HG02884 (cell line): ENCODE measurements around the gene AVPI1.

Experiments used
- ATAC-seq: cut with Tn5 transposase; IDR thresholded peaks from one replicate; pipeline ENCODE4 v1.9.1; 2021; ENCODE audit warnings: mild to moderate bottlenecking, moderate library complexity; ENCODE audit not compliant: unreplicated experiment

AVPI1 gene, protein sequence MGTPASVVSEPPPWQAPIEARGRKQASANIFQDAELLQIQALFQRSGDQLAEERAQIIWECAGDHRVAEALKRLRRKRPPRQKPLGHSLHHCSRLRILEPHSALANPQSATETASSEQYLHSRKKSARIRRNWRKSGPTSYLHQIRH

DNA sequence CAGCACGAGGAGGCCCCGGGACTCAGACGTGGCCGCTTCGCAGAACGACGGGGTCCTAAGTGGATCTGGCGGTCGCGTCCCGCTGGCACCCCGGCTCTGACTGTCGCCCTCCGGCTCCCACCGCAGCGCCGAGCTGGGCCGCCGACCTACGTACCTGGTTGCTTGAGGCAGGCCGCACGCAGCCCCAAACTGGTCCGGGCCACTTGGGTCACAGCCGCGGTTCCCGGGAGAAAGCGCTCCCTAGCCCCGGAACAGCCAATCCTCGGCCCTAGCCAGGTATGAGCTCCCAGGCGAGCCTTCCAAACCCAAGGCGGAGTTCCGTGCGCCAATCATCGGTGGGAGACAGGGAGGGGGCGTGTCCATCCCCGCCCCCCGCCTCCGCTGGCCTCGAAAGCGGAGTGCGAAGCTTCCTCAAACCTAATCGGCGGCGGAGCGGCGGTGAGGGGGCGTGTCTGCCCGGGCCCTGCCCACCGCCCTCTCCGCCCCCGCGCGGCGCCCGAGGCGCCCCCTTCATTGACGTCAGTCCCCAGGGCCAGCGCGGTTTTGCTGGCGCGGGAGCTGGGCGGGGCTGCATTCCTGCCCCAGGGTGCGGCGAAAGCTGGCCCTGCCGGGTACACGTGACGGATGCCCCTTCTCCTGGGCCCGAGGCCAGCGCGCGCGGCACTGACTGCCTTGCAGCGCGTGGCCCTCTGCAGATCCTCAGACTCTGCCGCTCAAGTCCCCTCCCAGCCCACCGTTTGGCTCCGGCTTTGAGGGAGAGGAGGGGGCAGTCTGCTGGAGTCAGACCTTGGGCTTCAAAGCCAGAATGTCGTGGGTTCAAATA, at the start of gene AVPI1:
AVPI1 (minus strand) TSS at position 280 of the 823 bp plus-strand sequence. CDS start 7,336 bp downstream, outside the sequence.
- peak; percentile 90 for ATAC-seq

DNA sequence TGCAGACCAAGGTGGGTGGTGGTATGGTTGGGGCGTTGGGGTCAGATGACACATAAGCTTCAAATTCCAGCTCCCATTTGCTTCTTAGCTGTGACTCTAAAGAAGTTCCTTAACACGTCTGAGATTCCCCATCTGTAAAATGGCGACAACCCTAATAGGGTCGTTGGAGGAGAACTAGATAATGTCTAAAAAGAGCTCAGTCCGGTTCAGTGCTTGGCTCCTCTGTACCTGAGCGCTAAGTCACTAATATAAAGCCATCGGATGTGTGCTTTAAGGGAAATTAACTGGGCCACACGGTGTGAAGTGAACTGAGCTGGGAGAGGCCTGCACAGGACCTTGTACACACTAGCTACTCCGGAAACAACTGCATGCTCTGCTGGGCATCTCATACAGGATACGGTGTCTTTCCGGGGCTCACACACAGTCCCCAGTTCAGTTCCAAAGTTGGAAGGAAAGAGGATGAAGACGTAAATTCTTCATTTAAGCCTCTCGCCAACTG, 49.4 kb upstream of the AVPI1 start:
- ATAC-seq, result peak; percentile 26

DNA sequence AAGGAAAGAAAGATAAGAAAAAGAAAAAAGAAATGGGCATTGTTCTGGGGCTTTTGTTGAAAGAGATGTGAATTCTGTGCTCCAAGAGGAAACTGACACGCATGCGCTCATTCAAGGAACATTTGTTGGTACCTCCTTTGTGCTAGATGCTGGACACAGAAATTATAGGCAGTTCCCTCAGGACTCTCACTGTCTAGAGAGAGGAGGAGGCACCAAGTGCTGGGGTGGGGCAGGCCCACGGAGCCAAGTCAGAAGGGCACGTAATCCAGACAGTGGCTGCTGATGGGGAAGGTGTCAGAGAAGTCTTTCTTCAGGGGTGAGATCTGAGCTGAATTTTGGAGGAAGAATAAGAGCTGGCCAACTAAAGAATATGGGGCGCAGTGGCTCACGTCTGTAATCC, 47.0 kb upstream of the AVPI1 start:
- no peak for ATAC-seq

DNA sequence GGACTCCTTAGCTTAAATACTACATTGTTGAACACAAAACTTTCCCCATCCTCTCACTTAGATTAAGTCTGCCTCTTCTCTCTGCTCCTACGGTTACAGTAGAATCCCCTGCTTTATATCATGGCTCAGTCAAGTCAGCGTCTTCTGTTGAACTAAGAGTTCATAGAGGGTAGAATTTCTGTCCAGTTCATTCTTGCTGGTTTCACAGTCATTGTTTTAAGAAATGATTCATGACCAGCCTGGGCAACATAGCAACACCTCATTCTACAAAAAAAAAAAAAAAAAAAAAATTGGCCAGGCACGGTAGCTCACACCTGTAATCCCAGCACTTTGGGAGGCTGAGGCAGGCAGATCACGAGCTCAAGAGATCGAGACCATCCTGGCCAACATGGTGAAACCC, 46.2 kb upstream of the AVPI1 start:
- no peak for ATAC-seq

DNA sequence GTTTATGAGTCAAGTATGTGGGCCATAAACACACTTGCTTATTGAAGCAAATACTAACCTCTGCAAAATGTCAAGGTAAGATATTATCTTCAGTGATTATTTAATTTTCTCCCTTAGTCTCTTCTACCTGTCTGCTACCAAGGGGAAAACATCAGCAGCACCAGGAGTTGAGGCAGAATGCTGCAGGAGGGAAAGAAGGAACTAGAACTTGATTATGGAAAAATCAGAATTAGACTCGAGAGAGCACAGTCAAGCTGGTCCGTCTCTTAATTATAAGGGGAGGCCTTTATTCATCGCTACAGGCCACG, 45.0 kb upstream of the AVPI1 start:
- ATAC-seq, result no peak

DNA sequence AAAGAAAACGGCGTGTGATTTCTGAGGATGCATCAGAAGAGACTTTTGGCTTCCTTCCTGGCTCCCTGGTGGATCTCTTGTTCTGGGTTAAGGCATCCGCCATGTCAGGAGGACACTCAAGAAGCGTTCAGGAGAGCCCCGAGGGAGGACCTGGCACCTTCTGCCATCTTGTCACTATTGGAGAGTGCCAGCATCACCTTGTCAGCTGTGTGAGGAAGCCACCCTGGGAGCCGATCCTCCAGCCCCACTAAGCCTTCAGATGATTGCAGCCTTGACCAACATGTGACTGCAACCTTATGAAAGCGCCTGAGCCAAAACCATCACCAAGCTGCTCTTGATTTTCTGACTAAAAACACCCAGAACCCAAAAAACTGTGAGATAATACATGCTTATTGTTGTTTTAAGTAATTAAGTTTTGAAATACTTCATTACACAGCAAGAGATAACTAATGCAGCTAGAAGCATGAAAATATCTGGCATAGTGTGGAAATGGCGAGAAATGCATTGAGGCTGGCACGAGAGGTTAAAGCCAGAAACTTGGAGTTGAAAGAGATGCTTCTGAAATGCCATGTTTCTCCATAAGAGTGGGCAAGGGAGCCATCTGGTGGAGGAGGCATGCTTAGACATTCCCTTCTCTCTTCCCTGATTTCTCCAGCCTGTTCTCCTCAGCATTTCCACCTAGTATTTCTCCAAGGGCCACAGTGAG, 44.5 kb upstream of the AVPI1 start:
- ATAC-seq, result no peak

DNA sequence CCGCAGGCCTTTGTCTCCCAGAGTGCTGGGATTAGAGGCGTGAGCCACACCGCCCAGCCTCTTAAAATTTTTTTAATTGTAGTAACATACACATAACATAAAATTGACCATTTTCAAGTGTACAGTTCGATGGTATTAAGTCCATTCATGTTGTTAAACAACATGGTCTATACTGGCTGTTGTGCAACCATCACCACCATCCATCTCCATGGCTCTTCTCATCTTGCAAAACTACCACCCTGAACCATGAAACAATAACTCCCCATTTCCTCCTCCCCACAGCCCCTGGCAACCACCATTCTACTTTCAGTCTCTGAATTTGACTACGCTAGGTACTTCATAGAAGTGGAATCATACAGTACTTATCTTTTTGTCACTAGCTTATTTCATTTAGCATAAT, 42.0 kb upstream of the AVPI1 start:
- no peak for ATAC-seq

DNA sequence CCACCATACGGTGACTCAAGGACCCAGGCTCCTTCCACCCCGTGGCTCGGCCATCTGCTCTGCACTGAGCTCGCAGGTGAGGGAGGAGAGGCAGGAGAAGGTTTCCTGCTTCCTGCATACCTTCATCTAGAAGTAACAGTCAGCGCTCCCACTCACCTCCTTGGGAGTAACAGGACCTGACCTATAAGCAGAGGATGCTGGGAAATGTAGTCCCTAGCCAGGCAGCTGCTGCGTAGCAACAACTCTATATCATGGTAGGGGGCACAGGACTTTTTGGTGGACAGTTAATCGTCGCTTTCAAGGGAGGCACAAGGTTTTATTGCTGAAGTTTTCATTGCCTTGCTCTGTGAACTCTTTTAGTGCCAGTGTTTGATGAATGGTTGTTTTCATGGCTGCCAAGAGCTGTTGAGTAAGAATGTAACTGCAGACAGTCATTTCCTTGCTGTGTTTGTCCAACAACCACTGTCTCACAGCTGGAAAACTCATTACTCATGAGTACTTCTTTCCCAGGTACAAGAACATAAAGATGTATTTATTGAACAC, 39.7 kb upstream of the AVPI1 start:
- ATAC-seq, result no peak

DNA sequence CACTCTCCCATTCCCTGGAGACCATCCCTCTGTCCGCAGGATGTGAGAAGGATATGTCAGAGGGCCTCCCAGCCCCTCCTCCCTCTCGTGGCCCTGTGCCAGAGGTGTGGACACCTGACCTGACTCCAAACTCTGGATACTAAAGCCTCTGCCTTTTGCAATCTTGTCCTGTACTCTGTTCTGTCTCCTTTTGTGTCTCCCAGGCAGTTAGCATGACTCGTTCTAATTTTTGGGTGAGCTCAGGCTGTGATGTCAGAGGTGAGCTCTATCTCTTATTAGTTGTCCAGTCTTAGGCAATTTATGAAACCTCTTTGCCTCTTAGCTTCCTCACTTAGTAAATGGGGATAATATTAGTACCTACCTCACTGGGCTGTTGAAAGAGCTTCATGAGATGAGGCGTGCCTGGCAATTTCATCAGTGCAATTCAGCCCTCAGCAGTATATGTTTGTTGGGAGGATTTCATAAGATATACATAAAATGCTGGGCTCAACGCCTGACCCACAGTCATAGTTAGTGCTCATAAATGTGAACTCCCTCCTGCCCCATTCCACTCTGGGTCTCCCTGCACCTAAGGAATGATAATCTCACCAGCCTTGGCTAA, 37.4 kb upstream of the AVPI1 start:
- ATAC-seq, result no peak

DNA sequence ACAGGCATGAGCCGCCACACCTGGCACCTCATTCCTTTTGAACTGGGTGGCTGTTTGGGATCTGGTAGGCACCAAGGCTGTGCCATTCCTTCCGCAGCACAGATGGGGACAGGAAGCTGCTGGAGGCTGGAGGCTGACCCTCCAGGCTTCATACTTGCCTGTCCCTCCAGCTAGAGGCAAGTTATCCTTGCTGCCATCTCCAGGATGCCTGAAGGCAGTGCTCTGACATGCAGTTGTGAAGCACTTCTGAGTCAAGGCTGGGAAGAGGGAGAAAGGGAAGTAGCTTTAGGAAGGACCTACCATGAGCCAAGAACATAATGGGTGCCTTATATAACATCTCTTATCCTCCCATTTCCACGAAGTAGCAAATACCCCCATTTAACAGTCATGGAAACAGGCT, 36.0 kb upstream of the AVPI1 start:
- ATAC-seq, result no peak

DNA sequence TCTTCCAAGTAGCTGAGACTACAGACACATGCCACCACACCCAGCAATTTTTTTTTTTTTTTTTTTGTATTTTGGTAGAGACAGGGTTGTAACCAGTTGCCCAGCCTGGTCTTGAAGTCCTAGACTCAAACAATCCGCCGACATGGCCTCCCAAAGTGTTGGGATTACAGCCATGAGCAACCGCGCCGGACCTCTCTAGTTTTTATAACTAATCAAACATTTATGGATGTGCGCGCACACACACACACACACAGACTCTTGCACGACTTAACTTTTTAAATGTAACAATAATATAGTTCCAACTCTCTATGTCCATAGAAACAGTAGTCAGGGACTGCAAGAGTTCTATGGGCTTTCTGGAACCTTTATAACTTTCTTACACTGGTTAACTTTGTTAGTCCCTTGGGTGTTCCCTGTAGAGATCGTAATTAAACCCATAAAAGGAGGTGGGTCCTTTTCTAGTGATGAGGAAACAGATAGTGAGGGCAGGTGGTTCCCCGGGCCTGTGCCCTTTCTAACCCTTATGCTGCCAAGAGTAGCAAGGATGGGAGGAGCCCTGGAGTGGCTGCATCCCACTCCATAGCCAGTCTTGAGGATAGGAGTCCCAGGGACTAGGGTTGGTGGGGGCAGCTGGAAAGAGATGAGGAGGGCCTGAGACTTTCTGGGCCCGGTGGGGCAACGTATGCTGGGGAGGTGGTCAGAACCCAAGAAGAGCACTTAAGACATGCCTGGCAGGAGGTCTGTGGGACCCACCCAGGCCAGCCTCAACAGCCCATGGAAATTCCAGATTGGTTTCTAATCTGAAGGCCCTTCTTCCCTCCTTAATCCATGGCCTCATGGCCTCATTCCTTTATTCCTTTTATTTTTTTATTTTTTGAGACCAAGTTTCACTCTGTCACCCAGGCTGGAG, 35.1 kb upstream of the AVPI1 start:
- no peak for ATAC-seq

DNA sequence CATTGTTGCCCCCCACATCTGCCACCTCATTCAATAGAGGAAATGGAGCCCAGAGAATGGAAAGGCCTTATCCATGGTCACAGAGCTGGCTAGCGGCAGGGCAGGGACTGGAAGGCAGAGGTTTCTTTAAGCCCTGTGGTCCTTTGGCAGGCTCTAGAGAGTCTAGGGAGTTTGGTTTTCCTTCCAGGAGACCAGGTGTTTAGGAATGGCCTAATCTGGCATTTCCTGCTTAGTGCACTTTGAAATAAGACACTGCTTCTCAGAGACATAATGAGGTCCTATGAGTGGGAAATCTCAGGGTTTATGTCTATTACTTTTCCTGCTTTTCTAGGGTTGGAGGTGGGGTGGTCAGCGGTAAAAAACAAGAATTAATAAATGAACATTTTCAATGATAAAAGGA, 32.6 kb upstream of the AVPI1 start:
- no peak for ATAC-seq

DNA sequence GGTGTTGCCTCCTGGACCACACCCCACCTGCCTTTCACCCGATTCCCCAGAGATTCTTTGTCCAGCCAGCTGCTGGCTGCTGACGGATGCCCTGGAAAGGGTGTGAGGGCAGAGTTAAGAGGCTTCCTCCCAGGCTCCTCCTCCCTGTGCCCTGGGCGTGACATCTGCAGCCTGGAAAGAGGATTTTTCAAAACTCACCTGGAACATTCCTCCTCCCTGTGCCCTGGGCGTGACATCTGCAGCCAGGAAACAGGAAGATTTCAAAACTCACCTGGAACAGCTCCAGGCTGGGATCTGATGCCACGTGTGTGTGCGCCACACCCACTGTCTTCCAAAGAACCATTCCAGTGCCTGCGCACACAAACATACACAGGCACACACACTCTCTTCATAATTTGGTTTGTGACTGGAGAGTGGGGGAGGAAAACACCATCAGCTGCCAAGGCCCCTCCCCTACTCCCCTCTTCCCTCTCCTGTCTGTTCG, 31.7 kb upstream of the AVPI1 start:
- no peak for ATAC-seq

DNA sequence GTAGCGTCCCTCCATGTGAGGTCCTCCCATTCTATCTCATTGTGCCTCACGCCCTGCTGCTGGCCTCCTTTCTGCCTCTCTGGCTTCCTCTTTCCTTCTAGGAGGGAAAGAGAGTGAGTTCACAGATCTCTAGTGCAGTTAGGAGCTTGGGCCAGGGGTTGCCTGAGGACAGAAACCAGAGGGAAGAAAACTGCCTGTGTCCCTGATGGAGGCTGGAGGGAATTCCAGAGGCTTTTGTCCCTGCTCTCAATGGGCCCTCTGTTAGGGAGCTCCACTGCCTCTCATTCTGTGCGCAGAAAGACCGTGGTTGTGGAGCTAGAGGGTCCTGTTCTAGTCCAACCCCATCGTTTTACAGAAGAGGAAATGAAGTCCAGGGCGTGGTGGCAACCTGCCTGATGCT, 31.1 kb upstream of the AVPI1 start:
- ATAC-seq, result no peak

DNA sequence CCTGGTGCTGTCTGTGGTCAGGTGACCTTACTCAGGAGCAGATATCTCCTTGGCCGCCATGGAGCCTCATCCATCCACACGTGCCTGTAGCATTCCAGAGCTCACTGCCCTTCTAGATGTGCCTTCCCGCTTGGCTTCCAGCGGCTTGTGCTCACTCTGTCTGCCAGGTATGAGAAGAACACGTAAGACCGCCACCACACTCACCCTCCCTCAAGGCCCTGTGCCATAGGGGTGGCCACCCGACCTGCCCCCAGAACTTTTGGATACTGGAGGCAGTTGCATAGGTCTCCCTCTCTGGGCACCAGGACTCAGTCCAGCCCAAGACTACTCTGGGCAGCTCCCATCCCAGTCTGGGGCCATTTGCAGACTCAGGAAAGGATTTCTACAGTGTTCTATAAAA, 30.6 kb upstream of the AVPI1 start:
- ATAC-seq, result no peak

DNA sequence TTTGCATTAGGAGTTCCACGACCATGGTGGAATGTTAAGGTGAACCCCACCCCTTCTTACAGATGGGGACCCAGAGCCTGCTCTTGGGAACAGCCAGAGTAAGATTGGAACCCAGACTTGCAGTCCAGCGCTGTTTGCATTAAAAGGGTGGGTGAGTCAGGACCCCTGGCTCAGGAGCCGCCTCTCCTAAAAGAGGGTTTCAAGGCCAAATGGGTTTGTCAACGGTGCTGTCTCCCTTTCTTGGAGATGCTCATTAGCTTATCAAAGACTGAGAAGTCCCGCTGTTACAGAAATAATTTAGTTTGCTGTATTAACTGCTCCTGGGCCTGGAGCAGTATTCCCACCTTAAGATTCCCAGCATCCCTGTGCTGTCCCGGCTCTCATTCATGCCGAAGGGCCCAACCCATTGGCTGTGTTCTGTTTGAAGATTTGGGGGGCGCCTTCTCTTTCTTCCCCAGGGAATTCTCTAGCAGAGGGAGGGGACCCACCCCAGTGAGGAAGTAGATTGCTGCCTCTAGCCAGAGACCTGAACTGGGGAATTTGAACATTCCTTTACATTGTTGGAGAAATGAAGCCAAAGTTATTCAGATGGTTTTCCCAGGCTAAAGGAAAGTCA, 28.3 kb upstream of the AVPI1 start:
- ATAC-seq, result no peak

DNA sequence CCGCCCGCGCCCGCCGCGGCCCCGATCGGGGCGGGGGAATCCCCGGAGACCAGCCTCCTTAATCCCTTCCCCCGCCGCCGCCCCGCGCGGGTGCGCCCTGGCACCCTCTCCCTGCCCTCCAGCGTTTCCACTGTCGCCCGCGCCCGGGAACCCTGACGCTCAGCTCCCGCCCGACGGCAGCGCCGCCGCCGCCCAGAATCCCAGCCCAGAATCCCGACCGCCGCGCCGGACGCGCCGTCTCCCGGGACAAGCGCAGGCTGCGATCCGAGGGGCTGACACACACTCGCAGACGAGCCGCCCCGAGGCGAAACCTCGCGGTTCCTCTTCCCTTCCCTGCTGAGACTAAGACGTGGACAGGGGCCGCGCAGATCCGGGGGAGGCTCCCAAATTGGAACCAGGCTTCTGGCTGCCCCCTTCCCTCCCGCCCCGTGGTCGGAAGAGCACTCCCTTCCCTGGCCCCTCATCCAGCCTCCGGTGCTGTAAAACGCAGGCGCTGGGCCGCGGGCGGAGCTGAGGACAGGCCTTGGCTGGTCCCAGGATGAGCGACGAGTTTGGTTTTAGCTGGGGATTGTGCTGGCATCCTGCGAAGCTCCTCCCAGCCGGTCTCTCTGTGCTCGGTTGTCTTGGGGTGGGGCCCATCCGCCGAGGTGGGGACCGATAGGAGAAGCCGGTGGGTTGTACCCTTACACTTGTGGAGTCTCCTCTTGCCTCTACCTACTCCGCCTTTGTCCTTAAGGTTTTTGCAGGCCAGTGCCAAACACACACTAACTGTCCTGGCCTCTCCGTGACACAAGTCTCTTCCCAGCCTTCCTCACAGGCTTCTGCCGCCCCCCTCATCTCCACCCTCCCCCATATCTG, 27.6 kb upstream of the AVPI1 start:
- ATAC-seq, result peak; percentile 25

DNA sequence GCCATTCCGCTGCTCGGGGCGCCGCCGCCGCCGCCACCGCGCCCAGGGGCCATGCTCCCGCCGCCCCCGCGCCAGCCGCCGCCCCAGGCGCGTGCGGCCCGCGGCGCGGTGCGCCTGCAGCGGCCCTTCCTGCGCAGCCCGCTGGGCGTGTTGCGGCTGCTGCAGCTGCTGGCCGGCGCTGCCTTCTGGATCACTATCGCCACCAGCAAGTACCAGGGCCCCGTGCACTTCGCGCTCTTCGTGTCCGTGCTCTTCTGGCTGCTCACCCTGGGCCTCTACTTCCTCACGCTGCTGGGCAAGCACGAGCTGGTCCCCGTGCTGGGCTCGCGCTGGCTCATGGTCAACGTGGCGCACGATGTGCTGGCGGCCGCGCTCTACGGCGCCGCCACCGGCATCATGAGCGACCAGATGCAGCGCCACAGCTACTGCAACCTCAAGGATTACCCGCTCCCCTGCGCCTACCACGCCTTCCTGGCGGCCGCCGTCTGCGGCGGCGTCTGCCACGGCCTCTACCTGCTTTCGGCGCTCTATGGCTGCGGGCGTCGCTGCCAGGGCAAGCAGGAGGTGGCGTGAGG, 26.9 kb upstream of the AVPI1 start:
- ATAC-seq, result peak; percentile 67
